ENCODE data around the gene PLA2G12B.

The PLA2G12B gene, protein sequence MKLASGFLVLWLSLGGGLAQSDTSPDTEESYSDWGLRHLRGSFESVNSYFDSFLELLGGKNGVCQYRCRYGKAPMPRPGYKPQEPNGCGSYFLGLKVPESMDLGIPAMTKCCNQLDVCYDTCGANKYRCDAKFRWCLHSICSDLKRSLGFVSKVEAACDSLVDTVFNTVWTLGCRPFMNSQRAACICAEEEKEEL

DNA sequence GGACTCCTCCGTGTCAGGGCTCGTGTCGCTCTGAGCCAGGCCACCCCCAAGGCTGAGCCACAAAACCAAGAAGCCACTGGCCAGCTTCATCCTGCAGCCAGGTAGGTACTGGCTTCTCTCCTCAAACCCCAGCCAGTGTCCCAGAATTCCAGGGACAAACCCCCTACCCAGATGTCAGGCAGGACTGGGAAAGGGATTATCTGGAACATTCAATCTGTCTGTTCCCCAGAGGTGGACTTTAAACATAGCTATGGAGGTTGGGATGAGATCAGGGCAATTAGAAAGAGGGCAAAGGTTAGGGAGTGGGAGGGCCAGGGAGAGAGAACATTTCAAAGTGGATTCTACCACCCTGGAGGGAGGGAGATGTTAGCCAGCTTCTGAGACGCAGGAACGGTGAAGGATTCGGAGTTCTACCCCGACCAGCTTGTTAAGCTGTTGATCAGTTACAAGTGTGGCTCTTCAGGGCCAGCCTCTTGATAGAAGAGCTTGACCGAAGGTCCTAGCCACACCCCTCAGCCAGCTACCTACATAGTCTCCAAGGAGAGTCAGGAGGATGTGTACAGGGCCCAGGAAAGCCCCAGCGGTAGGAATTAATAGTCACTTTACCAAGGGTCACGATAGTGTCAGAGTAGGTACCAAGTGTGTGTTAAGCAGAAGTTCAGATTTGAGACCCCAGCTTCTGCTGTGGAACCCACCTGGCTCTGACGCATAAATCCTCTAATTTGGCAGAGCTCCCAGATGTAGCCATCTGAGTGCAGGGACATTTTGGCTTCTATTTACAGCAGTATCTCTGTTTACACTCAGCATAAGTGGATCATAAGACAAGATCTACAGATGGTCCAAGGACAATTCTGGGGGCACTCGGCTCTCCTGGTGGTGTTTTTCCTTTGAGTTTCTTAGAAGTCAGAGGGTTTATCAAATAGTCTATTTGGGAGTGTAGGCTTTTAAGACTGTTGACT lies at the start of gene PLA2G12B:
Gene PLA2G12B (minus strand): TSS at position 211 of the 959 bp plus-strand sequence. CDS start 121 bp downstream, at position 90.
- Histone ChIP-seq H3K4me2 (ENCODE audit: low read depth, low read length, poor library complexity, severe bottlenecking) (no peak within 1 kb of the TSS), H4K20me1 (ENCODE audit: low read depth, low read length) (no peaks in the 10 kb centered on the region), H3K79me2 (ENCODE audit: insufficient read depth, low read length) (no peaks in the 10 kb centered on the region), H3K27ac (ENCODE audit: low read depth, low read length) (no peak within 1 kb of the TSS), H3K27me3 (ENCODE audit: low read length) (no peaks in the 10 kb centered on the region), H3K9me2 (replicated peaks; ENCODE audit: insufficient read depth, low read length) (no peaks in the 10 kb centered on the region), H3K9me3 (ENCODE audit: insufficient read depth, low read length) (no peaks in the 10 kb centered on the region), H2AFZ (ENCODE audit: low read depth, low read length, severe bottlenecking) (no peak within 1 kb of the TSS), H3F3A (ENCODE audit: insufficient read depth) (no peaks in the 10 kb centered on the region), H3K36me3 (ENCODE audit: low read length) (no peaks in the 10 kb centered on the region), H3K4me3 (ENCODE audit: insufficient read depth, low read length, poor library complexity, severe bottlenecking) (no peak within 1 kb of the TSS), H3K9ac (ENCODE audit: low read length) (no peak within 1 kb of the TSS)
- TF ChIP-seq EZH2phosphoT487 (conservative IDR thresholded peaks at IDR 0.05; ENCODE audit: low read length): no peak

DNA sequence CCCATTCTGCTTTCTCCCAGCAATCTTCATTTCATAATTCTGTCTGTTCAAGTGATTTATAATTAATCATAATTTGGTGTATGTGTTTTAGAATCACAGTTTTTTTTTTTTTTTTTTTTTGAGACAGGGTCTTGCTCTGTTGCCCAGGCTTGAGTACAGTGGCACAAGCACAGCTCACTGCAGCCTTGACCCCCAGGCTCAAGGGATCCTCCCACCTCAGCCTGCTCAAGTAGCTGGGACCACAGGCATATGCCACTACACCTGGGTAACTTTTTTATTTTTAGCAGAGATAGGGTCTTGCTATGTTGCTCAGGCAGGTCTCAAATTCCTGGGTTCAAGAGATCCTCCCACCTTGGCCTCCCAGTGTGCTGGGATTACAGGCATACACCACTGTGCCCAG lies 49.2 kb upstream of the PLA2G12B start:
- H2AFZ ChIP-seq (ENCODE audit: low read depth, low read length, severe bottlenecking): no peak overlapping the region
- H3K79me2 ChIP-seq (ENCODE audit: insufficient read depth, low read length): no peaks in the 10 kb centered on the region
- peaks cover 19% of the 10 kb centered on the region for H3K36me3 ChIP-seq (ENCODE audit: low read length)
- no peaks in the 10 kb centered on the region for H3K9me2 ChIP-seq (replicated peaks; ENCODE audit: insufficient read depth, low read length)
- no peak for TF ChIP-seq EZH2phosphoT487 (conservative IDR thresholded peaks at IDR 0.05; ENCODE audit: low read length)
- TF ChIP-seq, protein P1, sequence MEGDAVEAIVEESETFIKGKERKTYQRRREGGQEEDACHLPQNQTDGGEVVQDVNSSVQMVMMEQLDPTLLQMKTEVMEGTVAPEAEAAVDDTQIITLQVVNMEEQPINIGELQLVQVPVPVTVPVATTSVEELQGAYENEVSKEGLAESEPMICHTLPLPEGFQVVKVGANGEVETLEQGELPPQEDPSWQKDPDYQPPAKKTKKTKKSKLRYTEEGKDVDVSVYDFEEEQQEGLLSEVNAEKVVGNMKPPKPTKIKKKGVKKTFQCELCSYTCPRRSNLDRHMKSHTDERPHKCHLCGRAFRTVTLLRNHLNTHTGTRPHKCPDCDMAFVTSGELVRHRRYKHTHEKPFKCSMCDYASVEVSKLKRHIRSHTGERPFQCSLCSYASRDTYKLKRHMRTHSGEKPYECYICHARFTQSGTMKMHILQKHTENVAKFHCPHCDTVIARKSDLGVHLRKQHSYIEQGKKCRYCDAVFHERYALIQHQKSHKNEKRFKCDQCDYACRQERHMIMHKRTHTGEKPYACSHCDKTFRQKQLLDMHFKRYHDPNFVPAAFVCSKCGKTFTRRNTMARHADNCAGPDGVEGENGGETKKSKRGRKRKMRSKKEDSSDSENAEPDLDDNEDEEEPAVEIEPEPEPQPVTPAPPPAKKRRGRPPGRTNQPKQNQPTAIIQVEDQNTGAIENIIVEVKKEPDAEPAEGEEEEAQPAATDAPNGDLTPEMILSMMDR (IDR thresholded peaks at IDR 0.05; ENCODE audit: insufficient read depth, low read length, poor library complexity, severe bottlenecking): no peak
- no peak overlapping the region for H3K27ac ChIP-seq (ENCODE audit: low read depth, low read length)
- H4K20me1 ChIP-seq (ENCODE audit: low read depth, low read length): no peaks in the 10 kb centered on the region
- H3K9me3 ChIP-seq (ENCODE audit: insufficient read depth, low read length): no peaks in the 10 kb centered on the region
- H3K9ac ChIP-seq (ENCODE audit: low read length): no peak overlapping the region
- no peak overlapping the region for H3K4me2 ChIP-seq (ENCODE audit: low read depth, low read length, poor library complexity, severe bottlenecking)
- no peaks in the 10 kb centered on the region for H3F3A ChIP-seq (ENCODE audit: insufficient read depth)
- H3K4me3 ChIP-seq (ENCODE audit: insufficient read depth, low read length, poor library complexity, severe bottlenecking): no peak overlapping the region
- H3K27me3 ChIP-seq (ENCODE audit: low read length): no peaks in the 10 kb centered on the region

DNA sequence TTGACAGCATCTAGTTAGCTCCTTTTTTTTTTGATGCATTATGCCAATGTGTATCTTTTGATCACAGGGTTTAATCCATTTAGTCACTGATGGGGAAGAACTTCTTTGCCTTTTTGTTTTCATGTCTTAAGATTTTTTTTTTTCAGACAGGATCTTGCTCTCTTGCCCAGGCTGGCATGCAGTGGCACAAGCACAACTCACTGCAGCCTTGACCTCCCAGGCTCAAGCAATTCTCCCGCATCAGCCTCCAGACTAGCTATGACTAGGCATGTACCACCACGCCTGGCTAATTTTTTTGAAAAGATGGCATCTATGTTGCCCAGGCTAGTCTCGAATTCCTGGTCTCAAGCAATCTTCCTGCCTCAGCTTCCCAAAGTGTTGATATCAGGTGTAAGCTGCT lies 46.4 kb upstream of the PLA2G12B start:
- no peak overlapping the region for H3K27ac ChIP-seq (ENCODE audit: low read depth, low read length)
- no peak overlapping the region for H2AFZ ChIP-seq (ENCODE audit: low read depth, low read length, severe bottlenecking)
- H3F3A ChIP-seq (ENCODE audit: insufficient read depth): no peaks in the 10 kb centered on the region
- H3K27me3 ChIP-seq (ENCODE audit: low read length): no peaks in the 10 kb centered on the region
- H3K9me3 ChIP-seq (ENCODE audit: insufficient read depth, low read length): no peaks in the 10 kb centered on the region
- no peak overlapping the region for H3K4me2 ChIP-seq (ENCODE audit: low read depth, low read length, poor library complexity, severe bottlenecking)
- no peaks in the 10 kb centered on the region for H3K9me2 ChIP-seq (replicated peaks; ENCODE audit: insufficient read depth, low read length)
- no peaks in the 10 kb centered on the region for H3K79me2 ChIP-seq (ENCODE audit: insufficient read depth, low read length)
- H3K9ac ChIP-seq (ENCODE audit: low read length): no peak overlapping the region
- no peaks in the 10 kb centered on the region for H4K20me1 ChIP-seq (ENCODE audit: low read depth, low read length)
- H3K4me3 ChIP-seq (ENCODE audit: insufficient read depth, low read length, poor library complexity, severe bottlenecking): no peak overlapping the region
- no peak for TF ChIP-seq EZH2phosphoT487 (conservative IDR thresholded peaks at IDR 0.05; ENCODE audit: low read length)
- TF ChIP-seq, protein P1 (IDR thresholded peaks at IDR 0.05; ENCODE audit: insufficient read depth, low read length, poor library complexity, severe bottlenecking): no peak
- peaks cover 15% of the 10 kb centered on the region for H3K36me3 ChIP-seq (ENCODE audit: low read length)

Data from SU-DHL-6 (cell line).